ENCODE measurements around the gene GOLGA6B.
"Not testable (repeated sequence)": the region's sequence is repeated elsewhere in the genome, so short reads cannot be mapped to it uniquely, and the experiment has no call there.

DNA sequence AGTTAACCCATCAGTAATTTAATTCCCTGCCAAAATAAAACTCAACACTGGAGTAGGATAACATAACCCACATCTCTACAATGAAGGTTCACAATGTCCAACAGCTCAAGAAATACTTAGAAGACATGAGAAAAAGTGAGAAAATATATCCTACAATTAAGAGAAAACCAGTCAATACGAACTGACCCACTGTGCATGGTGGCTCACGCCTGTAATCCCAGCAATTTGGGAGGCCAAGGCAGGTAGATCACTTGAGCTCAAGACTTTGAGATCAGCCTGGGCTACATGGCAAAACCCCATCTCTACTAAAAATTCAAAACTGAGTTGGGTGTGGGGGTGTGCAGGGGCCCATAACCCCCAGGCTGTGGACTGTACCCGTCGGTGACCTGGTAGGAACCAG, 30.6 kb upstream of the GOLGA6B start:
- TF ChIP-seq, protein P1, sequence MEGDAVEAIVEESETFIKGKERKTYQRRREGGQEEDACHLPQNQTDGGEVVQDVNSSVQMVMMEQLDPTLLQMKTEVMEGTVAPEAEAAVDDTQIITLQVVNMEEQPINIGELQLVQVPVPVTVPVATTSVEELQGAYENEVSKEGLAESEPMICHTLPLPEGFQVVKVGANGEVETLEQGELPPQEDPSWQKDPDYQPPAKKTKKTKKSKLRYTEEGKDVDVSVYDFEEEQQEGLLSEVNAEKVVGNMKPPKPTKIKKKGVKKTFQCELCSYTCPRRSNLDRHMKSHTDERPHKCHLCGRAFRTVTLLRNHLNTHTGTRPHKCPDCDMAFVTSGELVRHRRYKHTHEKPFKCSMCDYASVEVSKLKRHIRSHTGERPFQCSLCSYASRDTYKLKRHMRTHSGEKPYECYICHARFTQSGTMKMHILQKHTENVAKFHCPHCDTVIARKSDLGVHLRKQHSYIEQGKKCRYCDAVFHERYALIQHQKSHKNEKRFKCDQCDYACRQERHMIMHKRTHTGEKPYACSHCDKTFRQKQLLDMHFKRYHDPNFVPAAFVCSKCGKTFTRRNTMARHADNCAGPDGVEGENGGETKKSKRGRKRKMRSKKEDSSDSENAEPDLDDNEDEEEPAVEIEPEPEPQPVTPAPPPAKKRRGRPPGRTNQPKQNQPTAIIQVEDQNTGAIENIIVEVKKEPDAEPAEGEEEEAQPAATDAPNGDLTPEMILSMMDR (IDR thresholded peaks at IDR 0.05; ENCODE audit: low read depth, low read length) = not testable (repeated sequence)
- not testable (repeated sequence) for TF ChIP-seq EZH2phosphoT487 (IDR thresholded peaks at IDR 0.05; ENCODE audit: low read depth)

Data from OCI-LY3 (cell line).